ENCODE measurements around the gene PALB2. TPM values are rescaled to one million over a fixed set of nuclear protein-coding genes. Genes with fewer than 3 reads are reported as not detected.

The PALB2 gene
- total and polyA plus RNA-seq, 2 of the 13 experiments (the other 11 are each of a cell fraction or from before 2014, with no cell fraction given): 12.1 to 40.9 TPM

DNA sequence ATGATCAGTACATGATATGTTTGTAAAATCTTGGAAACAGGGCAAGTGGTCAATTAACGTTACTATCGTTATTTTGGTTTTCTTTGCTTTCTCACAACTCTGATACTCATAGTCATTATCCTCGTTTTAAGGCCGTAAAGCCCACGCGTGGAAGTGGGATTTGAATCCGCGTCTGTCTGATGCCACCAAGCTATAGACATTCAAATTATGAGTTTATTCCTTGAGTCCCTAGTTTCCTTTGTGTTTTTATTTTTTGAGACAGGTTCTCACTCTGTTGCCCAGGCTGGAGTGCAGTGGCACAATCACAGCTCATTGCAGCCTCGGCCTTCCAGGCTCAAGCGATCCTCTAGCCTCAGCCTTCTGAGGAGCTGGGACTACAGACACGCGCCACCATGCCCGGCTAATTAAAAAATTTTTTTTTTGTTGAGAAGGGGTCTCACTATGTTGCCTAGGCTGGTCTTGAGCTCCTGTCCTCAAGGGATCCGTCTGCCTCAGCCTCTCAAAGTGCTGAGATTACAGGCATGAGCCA, 1.2 kb upstream of the PALB2 start:
- no TSS peak for BruUV-seq (replicated peaks)
- H3K27me3 ChIP-seq (ENCODE audit: control insufficient read depth in 1 of 2, insufficient read depth in 2 of 2, low read length in 2 of 2): no peaks in the 10 kb centered on the region; a peak in 1 of 5 replicates
- H3K4me3 ChIP-seq (replicated peaks in 1 of 3; ENCODE audit: insufficient read depth in 1 of 3, low read depth in 2 of 3, low read length in 3 of 3): peak overlapping the region; percentile 91 to 97 (median 97)
- peaks cover 9 to 32% of the 10 kb centered on the region in 2 experiments for H3K36me3 ChIP-seq (replicated peaks in 1 of 2; ENCODE audit: control insufficient read depth in 1 of 2, insufficient read depth in 2 of 2, low read length in 2 of 2)
- peak overlapping the region; percentile 89 for H3K27ac ChIP-seq (ENCODE audit: extremely low read length, insufficient read depth, low read length)
- H3K4me2 ChIP-seq (ENCODE audit: low read depth, low read length): peak overlapping the region; percentile 96
- in situ Hi-C loops (cut with HindIII; ENCODE audit: extremely low pct_ligation_motif_present, low pct_unique_long_range_greater_than_20kb): no loop called here
- peaks cover 34% of the 10 kb centered on the region for H3K4me1 ChIP-seq (ENCODE audit: insufficient read depth, low read length)
- no peak for DNase-seq (ENCODE audit: low spot score)
- intact Hi-C loops (cut with micrococcal nuclease; ENCODE audit: unreplicated experiment): loop anchor here (5.0 kb wide), 1 partner anchor 85 kb away; no protein-coding TSS in a partner anchor
- no peak overlapping the region for H2AFZ ChIP-seq (ENCODE audit: low read length)
- H3K9ac ChIP-seq (ENCODE audit: insufficient read depth, low read depth, low read length): peak overlapping the region; percentile 94
- no peak for FAIRE-seq
- ATAC-seq: no peak
- H4K20me1 ChIP-seq (ENCODE audit: insufficient read depth, low read length): peaks cover 12% of the 10 kb centered on the region
- POLR2A ChIA-PET: interaction anchor here (1.1 to 2.7 kb wide), 10 partner anchors 9 to 104 kb away, joined by 3 to 20 read pairs (median 8); partner anchors contain the start of genes EARS2, NDUFAB1, PLK1 and UBFD1
- CTCF ChIA-PET (ENCODE audit: low intra/inter-chr PET ratio, low total read pairs): no interaction called here
- no peaks in the 10 kb centered on the region for H3K9me3 ChIP-seq (ENCODE audit: low read length)
- WGBS (ENCODE audit: low lambda C conversion rate): 8% methylated on average over 14 of the region's 14 CpGs
- peaks cover 64% of the 10 kb centered on the region for H3K79me2 ChIP-seq (ENCODE audit: insufficient read depth, low read length)
- TF ChIP-seq ZNF446 (CRISPR knock-in tag; IDR thresholded peaks at IDR 0.05) (0 out of 2 replicates have a peak, but pooled peaks have one; percentile 23), ASH2L (IDR thresholded peaks at IDR 0.05; ENCODE audit: insufficient read length, low read depth, low read length) (no peak), KDM2A (CRISPR knock-in tag; IDR thresholded peaks at IDR 0.05; ENCODE audit: borderline replicate concordance, low read depth) (peak; percentile 8; the same call in 1 of the 2 replicates), ZNF777 (CRISPR knock-in tag; IDR thresholded peaks at IDR 0.05) (no peak), ZMYM3 (CRISPR knock-in tag; IDR thresholded peaks at IDR 0.05) (0 out of 2 replicates have a peak, but pooled peaks have one; percentile 23), WIZ (CRISPR knock-in tag; IDR thresholded peaks at IDR 0.05) (0 out of 2 replicates have a peak, but pooled peaks have one; percentile 32), SPEN (CRISPR knock-in tag; IDR thresholded peaks at IDR 0.05; ENCODE audit: low read depth) (0 out of 2 replicates have a peak, but pooled peaks have one; percentile 21), SAFB2 (CRISPR knock-in tag; IDR thresholded peaks at IDR 0.05; ENCODE audit: borderline replicate concordance, low read depth) (0 out of 2 replicates have a peak, but pooled peaks have one; percentile 59), ZMAT3 (CRISPR knock-in tag; conservative IDR thresholded peaks at IDR 0.05) (0 out of 2 replicates have a peak, but pooled peaks have one; percentile 8), MED1 (CRISPR knock-in tag; IDR thresholded peaks at IDR 0.05) (0 out of 2 replicates have a peak, but pooled peaks have one; percentile 6), NFKB2 (CRISPR knock-in tag; IDR thresholded peaks at IDR 0.05; ENCODE audit: borderline replicate concordance) (0 out of 2 replicates have a peak, but pooled peaks have one; percentile 11), SP5 (CRISPR knock-in tag; IDR thresholded peaks at IDR 0.05; ENCODE audit: borderline replicate concordance, low read depth) (0 out of 2 replicates have a peak, but pooled peaks have one; percentile 6), PITX1 (CRISPR knock-in tag; IDR thresholded peaks at IDR 0.05) (0 out of 2 replicates have a peak, but pooled peaks have one; percentile 33)
- TF ChIP-seq, protein P1, sequence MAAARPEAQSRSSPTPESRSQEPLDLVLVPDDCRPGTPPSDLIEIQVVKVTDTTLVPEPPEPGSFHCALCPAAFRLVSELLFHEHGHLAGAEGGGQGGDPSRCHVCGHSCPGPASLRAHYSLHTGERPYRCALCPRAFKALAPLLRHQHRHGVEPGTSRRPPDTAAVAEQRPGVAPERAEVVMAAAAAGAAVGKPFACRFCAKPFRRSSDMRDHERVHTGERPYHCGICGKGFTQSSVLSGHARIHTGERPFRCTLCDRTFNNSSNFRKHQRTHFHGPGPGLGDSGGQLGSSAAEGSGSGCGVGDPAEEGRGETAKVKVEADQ (CRISPR knock-in tag; IDR thresholded peaks at IDR 0.05; ENCODE audit: borderline replicate concordance): 0 out of 2 replicates have a peak, but pooled peaks have one; percentile 2
- TF ChIP-seq, protein P2, sequence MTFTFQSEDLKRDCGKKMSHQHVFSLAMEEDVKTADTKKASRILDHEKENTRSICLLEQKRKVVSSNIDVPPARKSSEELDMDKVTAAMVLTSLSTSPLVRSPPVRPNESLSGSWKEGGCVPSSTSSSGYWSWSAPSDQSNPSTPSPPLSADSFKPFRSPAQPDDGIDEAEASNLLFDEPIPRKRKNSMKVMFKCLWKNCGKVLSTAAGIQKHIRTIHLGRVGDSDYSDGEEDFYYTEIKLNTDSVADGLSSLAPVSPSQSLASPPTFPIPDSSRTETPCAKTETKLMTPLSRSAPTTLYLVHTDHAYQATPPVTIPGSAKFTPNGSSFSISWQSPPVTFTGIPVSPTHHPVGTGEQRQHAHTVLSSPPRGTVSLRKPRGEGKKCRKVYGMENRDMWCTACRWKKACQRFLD (CRISPR knock-in tag; IDR thresholded peaks at IDR 0.05; ENCODE audit: borderline replicate concordance): 0 out of 2 replicates have a peak, but pooled peaks have one; percentile 14
- TF ChIP-seq, protein P3, sequence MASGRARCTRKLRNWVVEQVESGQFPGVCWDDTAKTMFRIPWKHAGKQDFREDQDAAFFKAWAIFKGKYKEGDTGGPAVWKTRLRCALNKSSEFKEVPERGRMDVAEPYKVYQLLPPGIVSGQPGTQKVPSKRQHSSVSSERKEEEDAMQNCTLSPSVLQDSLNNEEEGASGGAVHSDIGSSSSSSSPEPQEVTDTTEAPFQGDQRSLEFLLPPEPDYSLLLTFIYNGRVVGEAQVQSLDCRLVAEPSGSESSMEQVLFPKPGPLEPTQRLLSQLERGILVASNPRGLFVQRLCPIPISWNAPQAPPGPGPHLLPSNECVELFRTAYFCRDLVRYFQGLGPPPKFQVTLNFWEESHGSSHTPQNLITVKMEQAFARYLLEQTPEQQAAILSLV (CRISPR knock-in tag; IDR thresholded peaks at IDR 0.05; ENCODE audit: borderline replicate concordance): 0 out of 2 replicates have a peak, but pooled peaks have one; percentile 44
- TF ChIP-seq, protein P4, sequence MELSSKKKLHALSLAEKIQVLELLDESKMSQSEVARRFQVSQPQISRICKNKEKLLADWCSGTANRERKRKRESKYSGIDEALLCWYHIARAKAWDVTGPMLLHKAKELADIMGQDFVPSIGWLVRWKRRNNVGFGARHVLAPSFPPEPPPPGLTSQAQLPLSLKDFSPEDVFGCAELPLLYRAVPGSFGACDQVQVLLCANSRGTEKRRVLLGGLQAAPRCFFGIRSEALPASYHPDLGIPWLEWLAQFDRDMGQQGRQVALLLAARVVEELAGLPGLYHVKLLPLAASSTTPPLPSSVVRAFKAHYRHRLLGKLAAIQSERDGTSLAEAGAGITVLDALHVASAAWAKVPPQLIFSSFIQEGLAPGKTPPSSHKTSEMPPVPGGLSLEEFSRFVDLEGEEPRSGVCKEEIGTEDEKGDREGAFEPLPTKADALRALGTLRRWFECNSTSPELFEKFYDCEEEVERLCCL (CRISPR knock-in tag; IDR thresholded peaks at IDR 0.05; ENCODE audit: borderline replicate concordance): 0 out of 2 replicates have a peak, but pooled peaks have one; percentile 2

All from HepG2 (cell line).